Glutamatergic neuron (in vitro differentiated cells): ENCODE data around the gene NIPAL4. TPM values are rescaled to one million over a fixed set of nuclear protein-coding genes. Genes with fewer than 3 reads are reported as not detected.

Experiments
- DNase-seq: peaks from one replicate; pipeline ENCODE4 v3.0.0; 2022
- H3K27ac Mint-ChIP-seq: one replicate; pipeline ENCODE4 v1.8.0; 2020; ENCODE audit warnings: mild to moderate bottlenecking, mixed read lengths, inconsistent platforms; ENCODE audit not compliant: unreplicated experiment
- H3K27me3 Mint-ChIP-seq: one replicate; pipeline ENCODE4 v1.8.0; 2020; ENCODE audit warnings: mild to moderate bottlenecking, moderate library complexity, mixed read lengths, inconsistent platforms; ENCODE audit not compliant: unreplicated experiment
- H3K36me3 Mint-ChIP-seq: one replicate; pipeline ENCODE4 v1.8.0; 2020; ENCODE audit warnings: mild to moderate bottlenecking, mixed read lengths, inconsistent platforms; ENCODE audit not compliant: unreplicated experiment
- H3K4me1 Mint-ChIP-seq: one replicate; pipeline ENCODE4 v1.8.0; 2020; ENCODE audit warnings: mild to moderate bottlenecking, low read depth, mixed read lengths, inconsistent platforms; ENCODE audit not compliant: unreplicated experiment
- H3K4me3 Mint-ChIP-seq: one replicate; pipeline ENCODE4 v1.8.0; 2020; ENCODE audit warnings: mild to moderate bottlenecking, mixed read lengths, inconsistent platforms; ENCODE audit not compliant: unreplicated experiment
- H3K9me3 Mint-ChIP-seq: one replicate; pipeline ENCODE4 v1.8.0; 2020; ENCODE audit warnings: mild to moderate bottlenecking, moderate library complexity, mixed read lengths, inconsistent platforms; ENCODE audit not compliant: unreplicated experiment
- CTCF ChIP-seq: fragments of 200-600 bp; sonication (generic); IDR thresholded peaks from one replicate; pipeline ENCODE4 v1.5.0; 2021; ENCODE audit not compliant: partially characterized antibody, unreplicated experiment
- total RNA-seq: library from RNA; stranded (reverse); fragmentation: NEBNext Ultra II Directional; extraction: Animal tissue kit (Norgen Biotek cat#: 25700); gene quantifications from one replicate; pipeline ENCODE4 v1.2.1, GENCODE V29; 2021; ENCODE audit not compliant: unreplicated experiment

NIPAL4 gene
- total RNA-seq, 1 donor from 2014 or later, result not detected

- H3K9me3 Mint-ChIP-seq, result peaks cover 2% of the 10 kb centered on the region
- H3K36me3 Mint-ChIP-seq, result peaks cover 5% of the 10 kb centered on the region
- no peaks in the 10 kb centered on the region for H3K27me3 Mint-ChIP-seq
- DNase-seq, result no peak
- no peak overlapping the region for H3K27ac Mint-ChIP-seq
- H3K4me1 Mint-ChIP-seq, result no peaks in the 10 kb centered on the region
- no peak overlapping the region for H3K4me3 Mint-ChIP-seq
- TF ChIP-seq CTCF, result no peak
These were observed 42.2 kb downstream of the NIPAL4 start for GRCh38 chr5:157502143-157502647.

GRCh38 chr5:157504053-157504452 lies 44.0 kb downstream of the NIPAL4 start:
- Mint-ChIP-seq H3K27me3 (peaks cover under 1% of the 10 kb centered on the region), H3K9me3 (peaks cover 2% of the 10 kb centered on the region), H3K36me3 (peaks cover 5% of the 10 kb centered on the region), H3K4me1 (peaks cover 6% of the 10 kb centered on the region), H3K4me3 (no peak overlapping the region), H3K27ac (no peak overlapping the region)
- DNase-seq, result no peak
- TF ChIP-seq CTCF, result no peak

GRCh38 chr5:157505496-157505895 lies 45.5 kb downstream of the NIPAL4 start:
- Mint-ChIP-seq H3K36me3 (peaks cover 5% of the 10 kb centered on the region), H3K4me3 (no peak overlapping the region), H3K27me3 (peaks cover 2% of the 10 kb centered on the region), H3K4me1 (peaks cover 11% of the 10 kb centered on the region), H3K27ac (no peak overlapping the region), H3K9me3 (peaks cover 2% of the 10 kb centered on the region)
- no peak for DNase-seq
- no peak for TF ChIP-seq CTCF

- H3K27ac Mint-ChIP-seq, result no peak overlapping the region
These were observed 46.1 kb downstream of the NIPAL4 start for GRCh38 chr5:157506066-157506590.

More at GRCh38 chr5:157506066-157506590, 46.1 kb downstream of the NIPAL4 start:
- Mint-ChIP-seq H3K4me3 (no peak overlapping the region), H3K36me3 (peaks cover 5% of the 10 kb centered on the region), H3K27me3 (peaks cover 2% of the 10 kb centered on the region), H3K9me3 (peaks cover 2% of the 10 kb centered on the region), H3K4me1 (peaks cover 11% of the 10 kb centered on the region)
- no peak for DNase-seq
- no peak for TF ChIP-seq CTCF
